Endothelial cell (in vitro differentiated cells): ENCODE measurements around the gene DPEP3. TPM values are rescaled to one million over a fixed set of nuclear protein-coding genes. Genes with fewer than 3 reads are reported as not detected.

Experiments
- DNase-seq: peaks from one replicate; pipeline ENCODE4 v3.0.0; 2021; ENCODE audit warnings: low spot score
- H3K27ac Mint-ChIP-seq: one replicate; pipeline ENCODE4 v1.8.0; 2021; ENCODE audit warnings: mixed read lengths, inconsistent platforms; ENCODE audit not compliant: unreplicated experiment
- H3K27me3 Mint-ChIP-seq: one replicate; pipeline ENCODE4 v1.8.0; 2021; ENCODE audit warnings: mild to moderate bottlenecking, moderate library complexity, mixed read lengths, inconsistent platforms; ENCODE audit not compliant: unreplicated experiment
- H3K36me3 Mint-ChIP-seq: one replicate; pipeline ENCODE4 v1.8.0; 2021; ENCODE audit warnings: mild to moderate bottlenecking, low read depth, mixed read lengths, inconsistent platforms; ENCODE audit not compliant: unreplicated experiment
- H3K4me1 Mint-ChIP-seq: one replicate; pipeline ENCODE4 v1.8.0; 2021; ENCODE audit warnings: mild to moderate bottlenecking, mixed read lengths, inconsistent platforms; ENCODE audit not compliant: unreplicated experiment
- H3K4me3 Mint-ChIP-seq: one replicate; pipeline ENCODE4 v1.8.0; 2021; ENCODE audit warnings: mild to moderate bottlenecking, mixed read lengths, inconsistent platforms; ENCODE audit not compliant: unreplicated experiment
- H3K9me3 Mint-ChIP-seq: one replicate; pipeline ENCODE4 v1.8.0; 2021; ENCODE audit warnings: mixed read lengths, inconsistent platforms; ENCODE audit not compliant: unreplicated experiment
- CTCF ChIP-seq: fragments of 200-600 bp; sonication (generic); IDR thresholded peaks from one replicate; pipeline ENCODE4 v1.5.0; 2021; ENCODE audit warnings: antibody characterized with exemption; ENCODE audit not compliant: unreplicated experiment
- total RNA-seq: library from RNA; stranded (reverse); fragmentation: NEBNext Ultra II Directional; extraction: Animal tissue kit (Norgen Biotek cat#: 25700); gene quantifications from one replicate; pipeline ENCODE4 v1.2.1, GENCODE V29; 2021; ENCODE audit not compliant: unreplicated experiment

The DPEP3 gene
- total RNA-seq, 1 donor from 2014 or later, result not detected

DNA sequence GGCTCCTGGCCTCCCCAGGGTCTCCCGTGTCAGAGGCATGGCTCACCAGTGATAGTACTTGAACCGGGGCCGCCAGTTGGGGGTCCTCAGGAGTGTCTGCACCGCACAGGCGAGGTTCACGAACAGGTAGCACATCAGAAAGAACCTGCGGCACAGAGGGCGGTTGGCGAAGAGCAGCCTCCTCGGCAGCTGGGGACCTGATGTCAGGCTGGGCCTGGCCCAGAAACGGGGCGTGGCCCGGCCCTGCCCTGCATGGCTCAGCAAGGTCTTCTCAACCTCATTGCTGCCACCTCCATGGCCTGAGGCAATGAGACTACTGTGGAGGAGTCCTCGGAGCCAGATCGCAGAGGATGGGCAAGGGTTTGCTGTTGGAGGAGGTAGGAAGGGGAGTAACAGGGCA, 32.3 kb downstream of the DPEP3 start:
- H3K27me3 Mint-ChIP-seq, result peaks cover 8% of the 10 kb centered on the region
- no peak for DNase-seq
- H3K4me3 Mint-ChIP-seq, result no peak overlapping the region
- no peaks in the 10 kb centered on the region for H3K9me3 Mint-ChIP-seq
- H3K27ac Mint-ChIP-seq, result no peak overlapping the region
- peaks cover 9% of the 10 kb centered on the region for H3K36me3 Mint-ChIP-seq
- TF ChIP-seq CTCF, result no peak
- no peaks in the 10 kb centered on the region for H3K4me1 Mint-ChIP-seq

DNA sequence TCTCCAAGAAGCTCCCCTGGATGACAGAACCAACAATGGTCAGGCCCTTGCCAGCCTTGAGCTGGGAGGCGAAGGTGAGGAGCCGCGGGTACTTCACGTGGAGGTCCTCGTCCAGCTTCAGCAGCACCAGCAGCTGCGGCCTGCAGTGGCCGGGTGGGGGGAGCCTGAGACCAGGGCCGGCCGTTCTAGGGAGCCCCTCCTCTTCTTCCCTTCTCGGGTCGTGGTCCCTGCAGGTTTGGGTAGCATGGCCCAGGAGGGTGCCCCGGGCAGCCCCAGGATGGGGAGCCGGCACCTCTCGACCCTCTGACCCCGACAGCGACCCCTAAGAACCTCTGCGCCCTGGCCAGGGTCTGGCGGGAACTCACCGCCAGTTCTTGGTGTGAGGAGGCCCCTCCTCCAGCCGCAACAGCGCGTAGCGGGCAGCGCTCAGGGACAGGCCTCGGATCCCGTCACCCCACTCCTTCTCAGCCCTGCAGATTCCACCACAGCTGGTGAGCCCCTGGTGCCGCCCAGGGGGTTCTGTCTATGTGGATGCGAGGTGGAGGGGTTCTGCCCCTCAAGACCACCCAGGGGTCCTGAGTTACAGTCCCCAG, 33.2 kb downstream of the DPEP3 start:
- H3K27ac Mint-ChIP-seq, result no peak overlapping the region
- peaks cover 7% of the 10 kb centered on the region for H3K36me3 Mint-ChIP-seq
- DNase-seq, result no peak
- H3K27me3 Mint-ChIP-seq, result peaks cover 6% of the 10 kb centered on the region
- H3K4me3 Mint-ChIP-seq, result no peak overlapping the region
- no peak for TF ChIP-seq CTCF
- H3K9me3 Mint-ChIP-seq, result no peaks in the 10 kb centered on the region
- H3K4me1 Mint-ChIP-seq, result no peaks in the 10 kb centered on the region

GRCh38 chr16:67946128-67946569, 34.1 kb downstream of the DPEP3 start:
- Mint-ChIP-seq H3K36me3 (peaks cover 4% of the 10 kb centered on the region), H3K4me3 (no peak overlapping the region), H3K9me3 (no peaks in the 10 kb centered on the region), H3K4me1 (no peaks in the 10 kb centered on the region), H3K27ac (no peak overlapping the region), H3K27me3 (peaks cover 6% of the 10 kb centered on the region)
- TF ChIP-seq CTCF, result no peak
- DNase-seq, result no peak

- Mint-ChIP-seq H3K27ac (no peak overlapping the region), H3K36me3 (peaks cover 4% of the 10 kb centered on the region), H3K4me1 (no peaks in the 10 kb centered on the region), H3K27me3 (peaks cover 4% of the 10 kb centered on the region), H3K4me3 (no peak overlapping the region), H3K9me3 (no peaks in the 10 kb centered on the region)
- TF ChIP-seq CTCF, result no peak
- DNase-seq, result no peak
Observed at GRCh38 chr16:67945392-67945933, 34.8 kb downstream of the DPEP3 start.

GRCh38 chr16:67944690-67945391, 35.5 kb downstream of the DPEP3 start:
- no peak overlapping the region for H3K4me3 Mint-ChIP-seq
- H3K4me1 Mint-ChIP-seq, result no peaks in the 10 kb centered on the region
- no peak overlapping the region for H3K27ac Mint-ChIP-seq
- DNase-seq, result no peak
- TF ChIP-seq CTCF, result no peak
- peaks cover 4% of the 10 kb centered on the region for H3K27me3 Mint-ChIP-seq
- H3K36me3 Mint-ChIP-seq, result peaks cover 4% of the 10 kb centered on the region
- no peaks in the 10 kb centered on the region for H3K9me3 Mint-ChIP-seq
